ENCODE results near the gene GPR78.
"Not testable (repeated sequence)": the region's sequence is repeated elsewhere in the genome, so short reads cannot be mapped to it uniquely, and the experiment has no call there.

- TF ChIP-seq KLF9 (tag by site-specific recombination; IDR thresholded peaks at IDR 0.05; ENCODE audit: low read depth); ZNF121 (tag by site-specific recombination; IDR thresholded peaks at IDR 0.05); CTCF (tag by site-specific recombination; IDR thresholded peaks at IDR 0.05); ZSCAN5A (tag by site-specific recombination; IDR thresholded peaks at IDR 0.05); ZNF596 (tag by site-specific recombination; IDR thresholded peaks at IDR 0.05); ATF2 (tag by site-specific recombination; IDR thresholded peaks at IDR 0.05; ENCODE audit: low read depth); SP2 (tag by site-specific recombination; IDR thresholded peaks at IDR 0.05); ZNF114 (tag by site-specific recombination; IDR thresholded peaks at IDR 0.05): not testable (repeated sequence)
Observed at GRCh38 chr4:8635897-8636554, 55.8 kb downstream of the GPR78 start.

All from HEK293 (cell line).